ENCODE data around the gene NGFR.

GRCh38 chr17:49455272-49455861, 39.7 kb upstream of the NGFR start:
- TF ChIP-seq CTCF (conservative IDR thresholded peaks at IDR 0.05; ENCODE audit: low read depth, low read length) (no peak), EZH2 (IDR thresholded peaks at IDR 0.05; ENCODE audit: low read length, unreplicated experiment) (no peak)
